ENCODE results near the gene POLR1A.

The POLR1A gene

GRCh38 chr2:85971366-85971765, 134.3 kb downstream of the POLR1A start:
- ChIA-PET POLR2A (no interaction called here), CTCF (no interaction called here)
- Histone ChIP-seq H3K9me3 (ENCODE audit: control insufficient read depth, insufficient read depth, low read depth, low read length) (no peaks in the 10 kb centered on the region), H3K4me3 (ENCODE audit: low read depth, low read length) (no peak overlapping the region), H3K4me1 (ENCODE audit: control insufficient read depth, insufficient read depth, low read length) (no peaks in the 10 kb centered on the region), H3K36me3 (ENCODE audit: control insufficient read depth in 2 of 2, insufficient read depth in 1 of 2, low read length in 2 of 2) (no peaks in the 10 kb centered on the region), H3K27ac (ENCODE audit: extremely low read depth, low read depth, low read length) (no peak overlapping the region)
- TF ChIP-seq KLF8 (tag by site-specific recombination; IDR thresholded peaks at IDR 0.05) = no peak
- no peak for TF ChIP-seq ZNF138 (tag by site-specific recombination; IDR thresholded peaks at IDR 0.05; ENCODE audit: borderline replicate concordance)
- no peak for TF ChIP-seq ZIC2 (tag by site-specific recombination; IDR thresholded peaks at IDR 0.05)
- TF ChIP-seq ZNF692 (tag by site-specific recombination; IDR thresholded peaks at IDR 0.05) = no peak
- TF ChIP-seq ZNF792 (tag by site-specific recombination; IDR thresholded peaks at IDR 0.05) = no peak
- TF ChIP-seq ZNF561 (tag by site-specific recombination; IDR thresholded peaks at IDR 0.05; ENCODE audit: borderline replicate concordance) = no peak
- no peak for TF ChIP-seq ZNF768 (tag by site-specific recombination; IDR thresholded peaks at IDR 0.05)
- no peak for TF ChIP-seq ZNF16 (tag by site-specific recombination; IDR thresholded peaks at IDR 0.05; ENCODE audit: low read depth)
